HepG2 (cell line): ENCODE measurements around the gene PLXNB2. TPM values are rescaled to one million over a fixed set of nuclear protein-coding genes. Genes with fewer than 3 reads are reported as not detected.
A peak's percentile ranks its signal among the peaks of the same experiment; 100 is the strongest.

Source experiments
- BRF2 ChIP-seq: sonication (generic); formaldehyde crosslinking; IDR thresholded peaks from 2 replicates; pipeline ENCODE4 v1.8.1; 2022; ENCODE audit warnings: mild to moderate bottlenecking, missing genetic modification reagents
- CHCHD3 ChIP-seq: sonication (generic); formaldehyde crosslinking; IDR thresholded peaks from 2 replicates; pipeline ENCODE4 v1.8.0; 2022; ENCODE audit warnings: mild to moderate bottlenecking, missing genetic modification reagents, moderate library complexity
- ETV5 ChIP-seq: IDR thresholded peaks from 2 replicates; pipeline ENCODE4 v1.6.1; 2018; ENCODE audit warnings: missing biosample characterization, missing genetic modification reagents, inconsistent platforms, borderline replicate concordance
- FIP1L1 ChIP-seq: fragments of 200-400 bp; formaldehyde crosslinking; IDR thresholded peaks from 2 replicates; pipeline ENCODE4 v1.6.1; 2018; ENCODE audit warnings: low read depth, mild to moderate bottlenecking, low read length, moderate library complexity, borderline replicate concordance; ENCODE audit not compliant: insufficient read depth
- NCOA2 ChIP-seq: sonication (generic); formaldehyde crosslinking; IDR thresholded peaks from 2 replicates; pipeline ENCODE4 v1.8.0; 2022; ENCODE audit warnings: inconsistent platforms
- RAD51 ChIP-seq: fragments of 450-650 bp; IDR thresholded peaks from 2 replicates; pipeline ENCODE4 v1.6.1; 2016; ENCODE audit warnings: borderline replicate concordance
- RARG ChIP-seq: sonication (generic); formaldehyde crosslinking; IDR thresholded peaks from 2 replicates; pipeline ENCODE4 v1.4.0; 2020; ENCODE audit warnings: low read depth, mild to moderate bottlenecking, missing genetic modification reagents
- SNAPC2 ChIP-seq: sonication (generic); formaldehyde crosslinking; IDR thresholded peaks from 2 replicates; pipeline ENCODE4 v1.8.1; 2022; ENCODE audit warnings: mild to moderate bottlenecking, missing genetic modification reagents
- SUZ12 ChIP-seq: fragments of 150-350 bp; IDR thresholded peaks from 2 replicates; pipeline ENCODE4 v1.6.1; 2014; ENCODE audit warnings: low read depth, low read length
- TCF12 ChIP-seq, 2 experiments: fragments of 450-650 bp in 1 of 2; sonication (generic) in 1 of 2; formaldehyde crosslinking in 1 of 2; IDR thresholded peaks; 2 replicates each; pipeline versions ENCODE4 v1.6.1 to v1.8.0; 2017 to 2022; ENCODE audit warnings: antibody characterized with exemption in 1 of 2, mild to moderate bottlenecking in 1 of 2, missing genetic modification reagents in 1 of 2, moderate library complexity in 1 of 2
- TSC22D2 ChIP-seq: sonication (generic); formaldehyde crosslinking; IDR thresholded peaks from 2 replicates; pipeline ENCODE4 v1.5.1; 2020; ENCODE audit warnings: missing genetic modification reagents, mild to moderate bottlenecking, borderline replicate concordance
- ZFY ChIP-seq: sonication (generic); formaldehyde crosslinking; IDR thresholded peaks from 2 replicates; pipeline ENCODE4 v1.4.0; 2020; ENCODE audit warnings: missing genetic modification reagents
- ZNF333 ChIP-seq: sonication (generic); formaldehyde crosslinking; IDR thresholded peaks from 2 replicates; pipeline ENCODE4 v1.4.0; 2020; ENCODE audit warnings: mild to moderate bottlenecking, missing genetic modification reagents, borderline replicate concordance
- ZNF550 ChIP-seq: sonication (generic); formaldehyde crosslinking; IDR thresholded peaks from 2 replicates; pipeline ENCODE4 v1.4.0; 2020; ENCODE audit warnings: mild to moderate bottlenecking, missing genetic modification reagents, borderline replicate concordance
- ZNF562 ChIP-seq: sonication (generic); formaldehyde crosslinking; IDR thresholded peaks from 2 replicates; pipeline ENCODE4 v1.8.0; 2022; ENCODE audit warnings: missing genetic modification reagents, borderline replicate concordance
- polyA plus RNA-seq, 8 experiments: library from polyadenylated mRNA; depleted of rRNA in 3 of 8; stranded (reverse) in 7 of 8; unstranded in 1 of 8; fragments of >200 nt; fragmentation: Illumina TruSeq in 4 of 8; extraction: Trizol in 4 of 8; gene quantifications; 2 replicates each; pipeline versions ENCODE4 v1.2.1 to v1.2.3, GENCODE V29; 2011 to 2016; ENCODE audit warnings: low read depth in 4 of 8, missing spikeins in 1 of 8, mixed read lengths in 1 of 8; ENCODE audit not compliant: insufficient read depth in 1 of 8
- total RNA-seq, 5 experiments: library from RNA; depleted of rRNA; stranded (reverse); fragments of >200 nt; fragmentation: Illumina TruSeq; extraction: Trizol; gene quantifications; 2 replicates each; pipeline ENCODE4 v1.2.3, GENCODE V29; 2016; ENCODE audit warnings: low read depth in 1 of 5
- TF ChIP-seq, protein P1 (sequence below): sonication (generic); formaldehyde crosslinking; IDR thresholded peaks from 2 replicates; pipeline ENCODE4 v1.9.0; 2021; ENCODE audit warnings: missing genetic modification reagents, borderline replicate concordance
- TF ChIP-seq, protein P2 (sequence below): sonication (generic); formaldehyde crosslinking; IDR thresholded peaks from 2 replicates; pipeline ENCODE4 v1.4.0; 2020; ENCODE audit warnings: missing genetic modification reagents
- TF ChIP-seq, protein P3 (sequence below): sonication (generic); formaldehyde crosslinking; IDR thresholded peaks from 2 replicates; pipeline ENCODE4 v1.5.1; 2020; ENCODE audit warnings: missing genetic modification reagents, mild to moderate bottlenecking, borderline replicate concordance
- TF ChIP-seq, protein P4 (sequence below): sonication (generic); formaldehyde crosslinking; IDR thresholded peaks from 2 replicates; pipeline ENCODE4 v1.5.0; 2020; ENCODE audit warnings: missing genetic modification reagents, mild to moderate bottlenecking, borderline replicate concordance
- TF ChIP-seq, protein P5 (sequence below): IDR thresholded peaks from 2 replicates; pipeline ENCODE4 v1.6.1; 2016; ENCODE audit warnings: low read depth

Gene PLXNB2
- total and polyA plus RNA-seq, 2 of the 13 experiments (the other 11 are each of a cell fraction or from before 2014, with no cell fraction given), result 32.6 to 68.9 TPM

GRCh38 chr22:50250555-50251476 lies 56.6 kb downstream of the PLXNB2 start, which contains the start of gene HDAC10 (continued):
- TF ChIP-seq FIP1L1 (no peak; the same call in 1 of the 2 replicates), TSC22D2 (CRISPR knock-in tag) (no peak), TCF12 (IDR thresholded peaks at IDR 0.05) (no peak), TCF12 (CRISPR knock-in tag; IDR thresholded peaks at IDR 0.05) (no peak), RARG (CRISPR knock-in tag) (no peak), ZNF333 (CRISPR knock-in tag) (no peak), CHCHD3 (CRISPR knock-in tag) (no peak), ZNF562 (CRISPR knock-in tag) (no peak), SUZ12 (no peak), SNAPC2 (CRISPR knock-in tag) (no peak), BRF2 (CRISPR knock-in tag) (no peak; the same call in 1 of the 2 replicates), ETV5 (CRISPR knock-in tag) (peak; percentile 62), RAD51 (no peak), ZFY (peak; percentile 70), NCOA2 (CRISPR knock-in tag) (no peak), ZNF550 (CRISPR knock-in tag) (no peak)
- TF ChIP-seq, protein P1, sequence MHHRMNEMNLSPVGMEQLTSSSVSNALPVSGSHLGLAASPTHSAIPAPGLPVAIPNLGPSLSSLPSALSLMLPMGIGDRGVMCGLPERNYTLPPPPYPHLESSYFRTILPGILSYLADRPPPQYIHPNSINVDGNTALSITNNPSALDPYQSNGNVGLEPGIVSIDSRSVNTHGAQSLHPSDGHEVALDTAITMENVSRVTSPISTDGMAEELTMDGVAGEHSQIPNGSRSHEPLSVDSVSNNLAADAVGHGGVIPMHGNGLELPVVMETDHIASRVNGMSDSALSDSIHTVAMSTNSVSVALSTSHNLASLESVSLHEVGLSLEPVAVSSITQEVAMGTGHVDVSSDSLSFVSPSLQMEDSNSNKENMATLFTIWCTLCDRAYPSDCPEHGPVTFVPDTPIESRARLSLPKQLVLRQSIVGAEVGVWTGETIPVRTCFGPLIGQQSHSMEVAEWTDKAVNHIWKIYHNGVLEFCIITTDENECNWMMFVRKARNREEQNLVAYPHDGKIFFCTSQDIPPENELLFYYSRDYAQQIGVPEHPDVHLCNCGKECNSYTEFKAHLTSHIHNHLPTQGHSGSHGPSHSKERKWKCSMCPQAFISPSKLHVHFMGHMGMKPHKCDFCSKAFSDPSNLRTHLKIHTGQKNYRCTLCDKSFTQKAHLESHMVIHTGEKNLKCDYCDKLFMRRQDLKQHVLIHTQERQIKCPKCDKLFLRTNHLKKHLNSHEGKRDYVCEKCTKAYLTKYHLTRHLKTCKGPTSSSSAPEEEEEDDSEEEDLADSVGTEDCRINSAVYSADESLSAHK (CRISPR knock-in tag), result no peak
- TF ChIP-seq, protein P2, sequence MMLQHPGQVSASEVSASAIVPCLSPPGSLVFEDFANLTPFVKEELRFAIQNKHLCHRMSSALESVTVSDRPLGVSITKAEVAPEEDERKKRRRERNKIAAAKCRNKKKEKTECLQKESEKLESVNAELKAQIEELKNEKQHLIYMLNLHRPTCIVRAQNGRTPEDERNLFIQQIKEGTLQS, result no peak
- TF ChIP-seq, protein P3, sequence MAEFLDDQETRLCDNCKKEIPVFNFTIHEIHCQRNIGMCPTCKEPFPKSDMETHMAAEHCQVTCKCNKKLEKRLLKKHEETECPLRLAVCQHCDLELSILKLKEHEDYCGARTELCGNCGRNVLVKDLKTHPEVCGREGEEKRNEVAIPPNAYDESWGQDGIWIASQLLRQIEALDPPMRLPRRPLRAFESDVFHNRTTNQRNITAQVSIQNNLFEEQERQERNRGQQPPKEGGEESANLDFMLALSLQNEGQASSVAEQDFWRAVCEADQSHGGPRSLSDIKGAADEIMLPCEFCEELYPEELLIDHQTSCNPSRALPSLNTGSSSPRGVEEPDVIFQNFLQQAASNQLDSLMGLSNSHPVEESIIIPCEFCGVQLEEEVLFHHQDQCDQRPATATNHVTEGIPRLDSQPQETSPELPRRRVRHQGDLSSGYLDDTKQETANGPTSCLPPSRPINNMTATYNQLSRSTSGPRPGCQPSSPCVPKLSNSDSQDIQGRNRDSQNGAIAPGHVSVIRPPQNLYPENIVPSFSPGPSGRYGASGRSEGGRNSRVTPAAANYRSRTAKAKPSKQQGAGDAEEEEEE (CRISPR knock-in tag), result no peak
- TF ChIP-seq, protein P4, sequence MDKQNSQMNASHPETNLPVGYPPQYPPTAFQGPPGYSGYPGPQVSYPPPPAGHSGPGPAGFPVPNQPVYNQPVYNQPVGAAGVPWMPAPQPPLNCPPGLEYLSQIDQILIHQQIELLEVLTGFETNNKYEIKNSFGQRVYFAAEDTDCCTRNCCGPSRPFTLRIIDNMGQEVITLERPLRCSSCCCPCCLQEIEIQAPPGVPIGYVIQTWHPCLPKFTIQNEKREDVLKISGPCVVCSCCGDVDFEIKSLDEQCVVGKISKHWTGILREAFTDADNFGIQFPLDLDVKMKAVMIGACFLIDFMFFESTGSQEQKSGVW (CRISPR knock-in tag), result no peak
- TF ChIP-seq, protein P5, sequence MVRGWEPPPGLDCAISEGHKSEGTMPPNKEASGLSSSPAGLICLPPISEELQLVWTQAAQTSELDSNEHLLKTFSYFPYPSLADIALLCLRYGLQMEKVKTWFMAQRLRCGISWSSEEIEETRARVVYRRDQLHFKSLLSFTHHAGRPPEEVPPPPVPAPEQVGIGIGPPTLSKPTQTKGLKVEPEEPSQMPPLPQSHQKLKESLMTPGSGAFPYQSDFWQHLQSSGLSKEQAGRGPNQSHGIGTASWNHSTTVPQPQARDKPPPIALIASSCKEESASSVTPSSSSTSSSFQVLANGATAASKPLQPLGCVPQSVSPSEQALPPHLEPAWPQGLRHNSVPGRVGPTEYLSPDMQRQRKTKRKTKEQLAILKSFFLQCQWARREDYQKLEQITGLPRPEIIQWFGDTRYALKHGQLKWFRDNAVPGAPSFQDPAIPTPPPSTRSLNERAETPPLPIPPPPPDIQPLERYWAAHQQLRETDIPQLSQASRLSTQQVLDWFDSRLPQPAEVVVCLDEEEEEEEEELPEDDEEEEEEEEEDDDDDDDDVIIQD (CRISPR knock-in tag), result no peak
